ENCODE measurements around the gene RPTN.
"Not testable (repeated sequence)": the region's sequence is repeated elsewhere in the genome, so short reads cannot be mapped to it uniquely, and the experiment has no call there.

RPTN gene

GRCh38 chr1:152165286-152166077 lies 6.5 kb upstream of the RPTN start:
- DNase-seq, result no peak

GRCh38 chr1:152164517-152165136 lies 5.6 kb upstream of the RPTN start:
- DNase-seq, result no peak

GRCh38 chr1:152162792-152163463 lies 3.9 kb upstream of the RPTN start:
- DNase-seq, result no peak

- DNase-seq, result no peak
Measured at GRCh38 chr1:152160576-152160975, 1.5 kb upstream of the RPTN start.

GRCh38 chr1:152153996-152154395 lies 5.0 kb downstream of the RPTN start:
- no peak for DNase-seq

- no peak for DNase-seq
Measured at GRCh38 chr1:152151646-152152045, 7.4 kb downstream of the RPTN start.

GRCh38 chr1:152148981-152149380 lies 10.0 kb downstream of the RPTN start:
- no peak for DNase-seq

GRCh38 chr1:152148051-152148450 lies 11.0 kb downstream of the RPTN start:
- DNase-seq, result no peak

- no peak for DNase-seq
Measured at GRCh38 chr1:152145769-152146168, 13.3 kb downstream of the RPTN start.

GRCh38 chr1:152144674-152145183 lies 14.3 kb downstream of the RPTN start:
- not testable (repeated sequence) for DNase-seq

- DNase-seq, result peak; percentile 71
Measured at GRCh38 chr1:152143150-152143887, 15.7 kb downstream of the RPTN start.

- DNase-seq, result peak; percentile 10
Measured at GRCh38 chr1:152141971-152142584, 16.9 kb downstream of the RPTN start.

GRCh38 chr1:152137215-152137614 lies 21.8 kb downstream of the RPTN start:
- no peak for DNase-seq

- no peak for DNase-seq
Measured at GRCh38 chr1:152130186-152130585, 28.8 kb downstream of the RPTN start.

GRCh38 chr1:152127673-152128072 lies 31.4 kb downstream of the RPTN start:
- DNase-seq, result no peak

GRCh38 chr1:152125834-152126443 lies 33.1 kb downstream of the RPTN start:
- no peak for DNase-seq

- no peak for DNase-seq
Measured at GRCh38 chr1:152118915-152119314, 40.1 kb downstream of the RPTN start.

GRCh38 chr1:152115344-152115743 lies 43.7 kb downstream of the RPTN start, which contains the start of gene TCHH:
TSS of gene TCHH (minus strand) at chr1:152115444. CDS start at chr1:152114080, 1,364 bp downstream.
- no peak for DNase-seq

GRCh38 chr1:152112885-152113432 lies 46.1 kb downstream of the RPTN start:
- no peak for DNase-seq

- peak; percentile 19 for DNase-seq
Measured at GRCh38 chr1:152112101-152112884, 46.7 kb downstream of the RPTN start.

GRCh38 chr1:152111515-152111968 lies 47.5 kb downstream of the RPTN start:
- DNase-seq, result peak; percentile 66

All from activated CD4-positive, alpha-beta T cell treated with anti-CD3 and anti-CD28 coated beads, Interleukin-2, amount 50 U/mL, for 16 hours (primary cell).